Measurements from ENCODE around the gene MACROD2.
A peak's percentile ranks its signal among the peaks of the same experiment; 100 is the strongest.
"Not testable (repeated sequence)": the region's sequence is repeated elsewhere in the genome, so short reads cannot be mapped to it uniquely, and the experiment has no call there.

MACROD2 gene

GRCh38 chr20:14963262-14963663 lies 967.9 kb downstream of the MACROD2 start:
- DNase-seq (ENCODE audit: low read depth) = peak; percentile 36
- H3K4me3 ChIP-seq (ENCODE audit: low read length) = no peak overlapping the region
- no peak for TF ChIP-seq CTCF (conservative IDR thresholded peaks at IDR 0.05; ENCODE audit: low read depth, low read length)

GRCh38 chr20:14966203-14966602 lies 970.9 kb downstream of the MACROD2 start:
- TF ChIP-seq CTCF (conservative IDR thresholded peaks at IDR 0.05; ENCODE audit: low read depth, low read length) = no peak
- DNase-seq (ENCODE audit: low read depth) = no peak
- no peak overlapping the region for H3K4me3 ChIP-seq (ENCODE audit: low read length)

DNA sequence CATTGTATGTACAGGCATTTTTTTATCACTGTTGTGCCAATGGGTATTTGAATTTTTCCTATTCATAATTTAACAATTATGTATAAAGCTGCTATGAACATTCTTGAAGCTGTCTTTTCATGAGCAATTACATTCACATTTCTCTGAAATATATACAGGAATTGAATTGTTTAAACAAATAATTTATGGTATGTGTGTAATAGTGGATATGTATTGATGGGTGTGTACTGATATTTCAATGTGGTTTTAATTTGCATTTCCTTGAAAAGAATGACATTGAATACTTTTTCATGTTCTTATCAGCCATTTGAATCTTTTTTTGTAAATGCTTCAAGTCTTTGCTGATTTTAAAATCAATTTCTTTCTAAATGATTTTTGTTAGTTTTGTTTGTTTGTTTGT lies 971.5 kb downstream of the MACROD2 start:
- DNase-seq (ENCODE audit: low read depth) = no peak
- no peak overlapping the region for H3K4me3 ChIP-seq (ENCODE audit: low read length)
- TF ChIP-seq CTCF (conservative IDR thresholded peaks at IDR 0.05; ENCODE audit: low read depth, low read length) = no peak

DNA sequence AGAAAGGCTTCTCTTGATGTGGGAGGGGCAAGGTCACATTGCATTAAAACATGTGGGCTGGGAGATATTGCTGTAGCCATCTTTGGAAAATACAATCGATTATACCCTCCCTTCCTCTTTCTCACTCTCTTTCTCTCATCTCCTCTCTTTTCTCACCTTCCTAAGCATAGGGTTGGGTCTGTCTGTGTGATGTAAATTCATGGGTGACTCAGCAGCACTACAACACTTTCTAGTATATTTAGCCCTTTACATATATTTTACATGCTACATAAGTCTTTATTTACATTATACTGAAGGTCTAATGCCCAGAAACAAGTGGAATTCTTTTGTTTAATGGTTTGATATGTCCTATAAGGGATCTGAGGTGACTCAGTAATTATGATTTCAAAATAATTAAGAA lies 976.9 kb downstream of the MACROD2 start:
- no peak for DNase-seq (ENCODE audit: low read depth)
- no peak overlapping the region for H3K4me3 ChIP-seq (ENCODE audit: low read length)
- no peak for TF ChIP-seq CTCF (conservative IDR thresholded peaks at IDR 0.05; ENCODE audit: low read depth, low read length)

- no peak for DNase-seq (ENCODE audit: low read depth)
- no peak overlapping the region for H3K4me3 ChIP-seq (ENCODE audit: low read length)
- no peak for TF ChIP-seq CTCF (conservative IDR thresholded peaks at IDR 0.05; ENCODE audit: low read depth, low read length)
Measured at GRCh38 chr20:14972690-14973089, 977.4 kb downstream of the MACROD2 start.

DNA sequence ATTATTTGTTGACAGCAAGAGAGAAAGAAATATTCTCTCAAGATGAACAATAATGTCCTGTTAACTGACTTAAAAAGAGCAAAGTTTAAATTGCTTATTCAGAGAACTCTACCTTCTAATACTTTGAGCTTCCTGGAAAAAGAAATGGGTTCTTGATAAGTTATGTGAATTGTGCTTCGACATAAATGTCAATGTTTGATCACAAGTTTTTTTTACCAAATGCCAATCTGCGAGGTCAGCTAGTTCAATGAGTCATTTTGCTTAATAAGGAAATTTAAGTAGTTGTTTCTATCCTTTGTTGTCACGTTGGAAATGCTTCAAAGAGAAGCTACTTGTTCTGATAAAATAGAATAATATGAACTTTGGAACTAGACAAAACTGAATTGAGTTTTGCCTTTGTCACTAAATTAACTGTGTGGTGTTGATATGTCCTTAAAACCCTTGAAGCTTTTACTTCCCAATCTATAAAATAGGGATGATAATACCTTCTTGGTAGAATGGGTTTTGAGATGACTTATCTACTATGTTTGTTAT lies 984.2 kb downstream of the MACROD2 start:
- no peak for DNase-seq (ENCODE audit: low read depth)
- TF ChIP-seq CTCF (conservative IDR thresholded peaks at IDR 0.05; ENCODE audit: low read depth, low read length) = no peak
- H3K4me3 ChIP-seq (ENCODE audit: low read length) = no peak overlapping the region

- DNase-seq (ENCODE audit: low read depth); H3K4me3 ChIP-seq (ENCODE audit: low read length): not testable (repeated sequence)
Measured at GRCh38 chr20:14981486-14981885, 986.2 kb downstream of the MACROD2 start.

GRCh38 chr20:14982324-14982723 lies 987.0 kb downstream of the MACROD2 start:
- not testable (repeated sequence) for H3K4me3 ChIP-seq (ENCODE audit: low read length); DNase-seq (ENCODE audit: low read depth)

All from retinal pigment epithelial cell (primary cell).